ENCODE measurements around the gene IDUA. TPM values are rescaled to one million over a fixed set of nuclear protein-coding genes. Genes with fewer than 3 reads are reported as not detected.

IDUA gene
- total and polyA plus RNA-seq, 12 donors, result 1.6 to 109 (median 31.2) TPM

GRCh38 chr4:946517-947471 is 40.0 kb upstream of the IDUA start:
- intact Hi-C loops (cut with DNase I), result no loop called here
- Histone ChIP-seq H3K36me3 (replicated peaks in 1 of 2) (no peaks in the 10 kb centered on the region), H3K27me3 (no peaks in the 10 kb centered on the region), H3K4me1 (replicated peaks in 1 of 2) (peaks cover 0 to 3% of the 10 kb centered on the region in 2 donors), H3K27ac (no peak overlapping the region), H3K4me3 (no peak overlapping the region), H3K9me3 (replicated peaks in 1 of 3) (no peaks in the 10 kb centered on the region)
- WGBS, 4 donors, result 78 to 90% (median 83%) methylated on average over 54 to 62 of the region's 62 CpGs
- TF ChIP-seq, protein P1, sequence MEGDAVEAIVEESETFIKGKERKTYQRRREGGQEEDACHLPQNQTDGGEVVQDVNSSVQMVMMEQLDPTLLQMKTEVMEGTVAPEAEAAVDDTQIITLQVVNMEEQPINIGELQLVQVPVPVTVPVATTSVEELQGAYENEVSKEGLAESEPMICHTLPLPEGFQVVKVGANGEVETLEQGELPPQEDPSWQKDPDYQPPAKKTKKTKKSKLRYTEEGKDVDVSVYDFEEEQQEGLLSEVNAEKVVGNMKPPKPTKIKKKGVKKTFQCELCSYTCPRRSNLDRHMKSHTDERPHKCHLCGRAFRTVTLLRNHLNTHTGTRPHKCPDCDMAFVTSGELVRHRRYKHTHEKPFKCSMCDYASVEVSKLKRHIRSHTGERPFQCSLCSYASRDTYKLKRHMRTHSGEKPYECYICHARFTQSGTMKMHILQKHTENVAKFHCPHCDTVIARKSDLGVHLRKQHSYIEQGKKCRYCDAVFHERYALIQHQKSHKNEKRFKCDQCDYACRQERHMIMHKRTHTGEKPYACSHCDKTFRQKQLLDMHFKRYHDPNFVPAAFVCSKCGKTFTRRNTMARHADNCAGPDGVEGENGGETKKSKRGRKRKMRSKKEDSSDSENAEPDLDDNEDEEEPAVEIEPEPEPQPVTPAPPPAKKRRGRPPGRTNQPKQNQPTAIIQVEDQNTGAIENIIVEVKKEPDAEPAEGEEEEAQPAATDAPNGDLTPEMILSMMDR (IDR thresholded peaks at IDR 0.05), result no peak
- no peak for TF ChIP-seq POLR2A (IDR thresholded peaks at IDR 0.05)
- peak in 1 of 7 donors; percentile 11 for DNase-seq

DNA sequence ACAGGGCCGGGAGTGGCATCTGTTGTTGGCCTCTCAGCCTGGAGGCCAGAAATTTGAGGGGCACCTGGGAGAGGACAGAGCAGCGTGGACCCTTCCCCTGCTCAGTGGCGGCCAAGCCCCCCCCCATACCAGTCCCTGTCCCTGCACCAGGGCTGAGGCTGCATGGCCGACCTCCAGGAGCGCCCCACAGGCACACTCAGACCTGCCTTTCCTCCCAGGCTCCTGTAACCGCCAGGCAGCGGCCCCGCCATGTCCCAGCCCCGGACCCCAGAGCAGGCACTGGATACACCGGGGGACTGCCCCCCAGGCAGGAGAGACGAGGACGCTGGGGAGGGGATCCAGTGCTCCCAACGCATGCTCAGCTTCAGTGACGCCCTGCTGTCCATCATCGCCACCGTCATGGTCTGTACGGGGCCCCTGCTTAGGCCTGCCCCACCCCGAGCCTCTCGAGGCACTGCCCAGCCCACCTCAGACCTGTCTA is 39.3 kb upstream of the IDUA start:
- TF ChIP-seq, protein P1 (IDR thresholded peaks at IDR 0.05), result no peak
- no peak for TF ChIP-seq POLR2A (IDR thresholded peaks at IDR 0.05)
- Histone ChIP-seq H3K27ac (no peak overlapping the region), H3K9me3 (replicated peaks in 1 of 3) (no peaks in the 10 kb centered on the region), H3K4me1 (replicated peaks in 1 of 2) (peaks cover 0 to 3% of the 10 kb centered on the region in 2 donors), H3K36me3 (replicated peaks in 1 of 2) (no peaks in the 10 kb centered on the region), H3K4me3 (no peak overlapping the region), H3K27me3 (no peaks in the 10 kb centered on the region)
- 90 to 95% (median 94%) methylated on average over 13 to 19 of the region's 19 CpGs for WGBS, 4 donors
- intact Hi-C loops (cut with DNase I), result no loop called here
- peak in 2 of 7 donors; percentile 7 to 13 for DNase-seq

GRCh38 chr4:948101-948935 is 38.5 kb upstream of the IDUA start:
- DNase-seq, result peak; percentile 64 to 90 (median 80)
- intact Hi-C loops (cut with DNase I), result no loop called here

More at GRCh38 chr4:948101-948935, 38.5 kb upstream of the IDUA start:
- Histone ChIP-seq H3K4me1 (replicated peaks in 1 of 2) (peaks cover 0 to 3% of the 10 kb centered on the region in 2 donors), H3K4me3 (no peak overlapping the region), H3K36me3 (replicated peaks in 1 of 2) (no peaks in the 10 kb centered on the region), H3K27ac (no peak overlapping the region), H3K9me3 (replicated peaks in 1 of 3) (no peaks in the 10 kb centered on the region), H3K27me3 (no peaks in the 10 kb centered on the region)
- WGBS, 4 donors, result 60 to 65% (median 62%) methylated on average over 19 to 33 of the region's 33 CpGs
- TF ChIP-seq POLR2A (IDR thresholded peaks at IDR 0.05), result no peak
- TF ChIP-seq, protein P1 (IDR thresholded peaks at IDR 0.05), result no peak
